Measurements from ENCODE around the gene LIPM. TPM values are rescaled to one million over a fixed set of nuclear protein-coding genes. Genes with fewer than 3 reads are reported as not detected.

Gene LIPM
- total RNA-seq, 1 experiment from 2014 or later, result not detected

DNA sequence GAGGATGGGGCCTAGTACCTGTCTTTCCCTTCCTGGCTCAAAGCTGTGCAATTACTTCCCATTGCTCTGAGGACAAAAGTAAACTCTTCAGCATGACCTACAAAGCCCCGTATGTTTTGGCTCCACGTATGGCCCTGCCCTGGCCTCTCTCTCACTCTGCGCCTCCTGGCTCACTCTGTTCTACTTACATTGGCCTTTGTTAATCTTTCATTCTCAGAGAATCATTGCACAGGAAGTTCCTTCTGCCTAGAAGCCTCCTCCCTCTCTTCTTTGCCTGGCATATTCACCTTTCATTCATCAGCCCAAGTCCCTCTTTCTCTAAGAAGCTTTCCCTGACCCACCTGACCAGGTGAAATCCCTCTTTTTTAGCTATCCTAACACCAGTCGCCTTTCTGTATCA is 23.9 kb downstream of the LIPM start:
- H3K4me3 Mint-ChIP-seq (ENCODE audit: unreplicated experiment), result no peak overlapping the region
- TF ChIP-seq CTCF (IDR thresholded peaks at IDR 0.05; ENCODE audit: unreplicated experiment), result no peak
- POLR2A ChIA-PET, result interaction anchor here (1.0 kb wide), 1 partner anchor 107 kb away, joined by 3 read pairs; no protein-coding TSS in a partner anchor
- CTCF ChIA-PET, result interaction anchor here (0.8 to 19.9 kb wide), 7 partner anchors 9 to 261 kb away, joined by 3 to 588 read pairs (median 4); no protein-coding TSS in a partner anchor
- H3K9me3 Mint-ChIP-seq (ENCODE audit: unreplicated experiment), result no peaks in the 10 kb centered on the region
- no peaks in the 10 kb centered on the region for H3K4me1 Mint-ChIP-seq (ENCODE audit: insufficient read depth, unreplicated experiment)
- DNase-seq (ENCODE audit: unreplicated experiment), result no peak
- BruUV-seq (replicated peaks), result no TSS peak
- H3K27me3 Mint-ChIP-seq (ENCODE audit: insufficient read depth, unreplicated experiment), result no peaks in the 10 kb centered on the region
- H3K36me3 Mint-ChIP-seq (ENCODE audit: insufficient read depth, unreplicated experiment), result no peaks in the 10 kb centered on the region
- intact Hi-C loops (cut with micrococcal nuclease), result no loop called here
- no peak overlapping the region for H3K27ac Mint-ChIP-seq (ENCODE audit: low read depth, unreplicated experiment)

DNA sequence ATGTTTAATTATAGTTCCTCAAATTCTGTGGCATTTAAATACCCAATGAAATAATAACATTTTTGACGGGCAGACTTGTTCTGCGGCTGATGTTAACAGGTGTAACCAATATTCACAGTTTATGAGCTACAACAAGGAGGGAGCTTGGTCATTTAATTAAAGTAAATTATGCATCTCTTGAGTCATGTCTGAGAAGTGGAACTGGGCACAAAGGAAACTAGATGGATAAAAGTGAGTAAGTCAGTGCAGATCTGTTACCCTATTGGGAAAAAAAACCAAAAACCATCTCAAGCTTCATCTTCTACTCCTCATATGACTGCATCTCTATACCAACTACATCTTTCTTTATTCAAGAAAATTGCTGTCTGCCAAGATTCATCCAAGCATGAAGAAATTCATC is 25.1 kb downstream of the LIPM start:
- Mint-ChIP-seq H3K4me3 (ENCODE audit: unreplicated experiment) (no peak overlapping the region), H3K36me3 (ENCODE audit: insufficient read depth, unreplicated experiment) (no peaks in the 10 kb centered on the region), H3K9me3 (ENCODE audit: unreplicated experiment) (no peaks in the 10 kb centered on the region), H3K27ac (ENCODE audit: low read depth, unreplicated experiment) (no peak overlapping the region), H3K27me3 (ENCODE audit: insufficient read depth, unreplicated experiment) (no peaks in the 10 kb centered on the region), H3K4me1 (ENCODE audit: insufficient read depth, unreplicated experiment) (no peaks in the 10 kb centered on the region)
- ChIA-PET CTCF (interaction anchor here (0.6 to 19.9 kb wide), 6 partner anchors 7 to 538 kb away, joined by 3 to 588 read pairs (median 4); no protein-coding TSS in a partner anchor), POLR2A (interaction anchor here (0.6 to 1.0 kb wide), 2 partner anchors 24 to 105 kb away, joined by 3 read pairs; partner anchors contain the start of gene ANKRD22)
- DNase-seq (ENCODE audit: unreplicated experiment), result no peak
- no TSS peak for BruUV-seq (replicated peaks)
- TF ChIP-seq CTCF (IDR thresholded peaks at IDR 0.05; ENCODE audit: unreplicated experiment), result no peak
- intact Hi-C loops (cut with micrococcal nuclease), result no loop called here

- no peak for TF ChIP-seq CTCF (IDR thresholded peaks at IDR 0.05; ENCODE audit: unreplicated experiment)
- Mint-ChIP-seq H3K27ac (ENCODE audit: low read depth, unreplicated experiment) (no peak overlapping the region), H3K36me3 (ENCODE audit: insufficient read depth, unreplicated experiment) (no peaks in the 10 kb centered on the region), H3K4me1 (ENCODE audit: insufficient read depth, unreplicated experiment) (no peaks in the 10 kb centered on the region), H3K9me3 (ENCODE audit: unreplicated experiment) (no peaks in the 10 kb centered on the region), H3K4me3 (ENCODE audit: unreplicated experiment) (no peak overlapping the region), H3K27me3 (ENCODE audit: insufficient read depth, unreplicated experiment) (no peaks in the 10 kb centered on the region)
- intact Hi-C loops (cut with micrococcal nuclease), result no loop called here
- ChIA-PET POLR2A (interaction anchor here (0.6 to 1.5 kb wide), 2 partner anchors 23 to 162 kb away, joined by 3 to 4 read pairs; partner anchors contain the start of genes ANKRD22 and FAS), CTCF (interaction anchor here (0.6 to 19.9 kb wide), 2 partner anchors 65 to 102 kb away, joined by 3 to 588 read pairs; no protein-coding TSS in a partner anchor)
- DNase-seq (ENCODE audit: unreplicated experiment), result no peak
- no TSS peak for BruUV-seq (replicated peaks)
These were observed 25.8 kb downstream of the LIPM start for GRCh38 chr10:88828310-88828709.

- Mint-ChIP-seq H3K27me3 (ENCODE audit: insufficient read depth, unreplicated experiment) (no peaks in the 10 kb centered on the region), H3K27ac (ENCODE audit: low read depth, unreplicated experiment) (no peak overlapping the region), H3K9me3 (ENCODE audit: unreplicated experiment) (no peaks in the 10 kb centered on the region), H3K4me3 (ENCODE audit: unreplicated experiment) (no peak overlapping the region), H3K4me1 (ENCODE audit: insufficient read depth, unreplicated experiment) (no peaks in the 10 kb centered on the region), H3K36me3 (ENCODE audit: insufficient read depth, unreplicated experiment) (no peaks in the 10 kb centered on the region)
- ChIA-PET CTCF (interaction anchor here (0.7 to 19.9 kb wide), 5 partner anchors 8 to 527 kb away, joined by 3 to 588 read pairs (median 4); no protein-coding TSS in a partner anchor), POLR2A (interaction anchor here (0.6 to 1.2 kb wide), 3 partner anchors 9 to 102 kb away, joined by 3 to 4 read pairs (median 4); no protein-coding TSS in a partner anchor)
- BruUV-seq (replicated peaks), result no TSS peak
- intact Hi-C loops (cut with micrococcal nuclease), result no loop called here
- DNase-seq (ENCODE audit: unreplicated experiment), result no peak
- no peak for TF ChIP-seq CTCF (IDR thresholded peaks at IDR 0.05; ENCODE audit: unreplicated experiment)
These were observed 28.2 kb downstream of the LIPM start for GRCh38 chr10:88830643-88831268.
